Parathyroid adenoma (tissue), 2 donors: ENCODE measurements around the gene FBRSL1.

Experiments
- H2AFZ ChIP-seq: fragments of 300-600 bp; sonication (generic); one replicate; pipeline ENCODE4 v1.7.0; 2017; ENCODE audit warnings: antibody characterized with exemption, mild to moderate bottlenecking
- H3K27ac ChIP-seq: fragments of 300-600 bp; sonication (generic); one replicate; pipeline ENCODE4 v1.7.0; 2017
- H3K27me3 ChIP-seq: fragments of 300-600 bp; sonication (generic); one replicate; pipeline ENCODE4 v1.7.0; 2017; ENCODE audit warnings: low read length; ENCODE audit not compliant: control insufficient read depth, insufficient read depth
- H3K36me3 ChIP-seq: fragments of 300-600 bp; sonication (generic); one replicate; pipeline ENCODE4 v1.7.0; 2017; ENCODE audit warnings: low read length; ENCODE audit not compliant: control insufficient read depth, insufficient read depth
- H3K4me1 ChIP-seq: fragments of 300-600 bp; sonication (generic); one replicate; pipeline ENCODE4 v1.7.0; 2017; ENCODE audit warnings: control low read depth
- H3K4me2 ChIP-seq: fragments of 300-600 bp; sonication (generic); one replicate; pipeline ENCODE4 v1.7.0; 2017; ENCODE audit warnings: low read length
- H3K4me3 ChIP-seq: fragments of 300-600 bp; sonication (generic); one replicate; pipeline ENCODE4 v1.7.0; 2017; ENCODE audit warnings: low read depth, low read length
- H3K79me2 ChIP-seq: fragments of 300-600 bp; sonication (generic); one replicate; pipeline ENCODE4 v1.7.0; 2017; ENCODE audit warnings: control low read depth
- H3K9ac ChIP-seq: fragments of 300-600 bp; sonication (generic); one replicate; pipeline ENCODE4 v1.7.0; 2017; ENCODE audit warnings: mild to moderate bottlenecking
- H3K9me3 ChIP-seq: fragments of 300-600 bp; sonication (generic); one replicate; pipeline ENCODE4 v1.7.0; 2017; ENCODE audit warnings: low read length; ENCODE audit not compliant: control insufficient read depth
- CTCF ChIP-seq: fragments of 300-600 bp; sonication (generic); IDR thresholded peaks from one replicate; pipeline ENCODE4 v1.7.0; 2017; ENCODE audit warnings: antibody characterized with exemption, mild to moderate bottlenecking
- donor health status: primary hyperparathyroidism.

The FBRSL1 gene

GRCh38 chr12:132507161-132507538 lies 17.2 kb downstream of the FBRSL1 start:
- Histone ChIP-seq H3K4me2 (peak overlapping the region; percentile 47), H3K79me2 (peaks cover 53% of the 10 kb centered on the region), H3K36me3 (no peaks in the 10 kb centered on the region), H3K27ac (peak overlapping the region; percentile 73), H3K4me3 (peak overlapping the region; percentile 22), H3K27me3 (no peaks in the 10 kb centered on the region), H3K9me3 (no peaks in the 10 kb centered on the region), H3K9ac (no peak overlapping the region), H3K4me1 (peaks cover 39% of the 10 kb centered on the region), H2AFZ (peak overlapping the region; percentile 5)
- TF ChIP-seq CTCF: no peak

GRCh38 chr12:132507656-132508490 lies 17.9 kb downstream of the FBRSL1 start:
- Histone ChIP-seq H3K4me1 (peaks cover 36% of the 10 kb centered on the region), H3K27me3 (no peaks in the 10 kb centered on the region), H3K9me3 (no peaks in the 10 kb centered on the region), H3K4me2 (no peak overlapping the region), H3K36me3 (no peaks in the 10 kb centered on the region), H2AFZ (no peak overlapping the region), H3K9ac (no peak overlapping the region), H3K27ac (no peak overlapping the region), H3K4me3 (no peak overlapping the region), H3K79me2 (peaks cover 53% of the 10 kb centered on the region)
- TF ChIP-seq CTCF: no peak

- H3K4me1 ChIP-seq: peaks cover 31% of the 10 kb centered on the region
- no peak overlapping the region for H3K4me3 ChIP-seq
- no peaks in the 10 kb centered on the region for H3K36me3 ChIP-seq
- H3K9ac ChIP-seq: no peak overlapping the region
- H3K9me3 ChIP-seq: no peaks in the 10 kb centered on the region
- H2AFZ ChIP-seq: no peak overlapping the region
- H3K79me2 ChIP-seq: peaks cover 49% of the 10 kb centered on the region
- H3K27ac ChIP-seq: no peak overlapping the region
- no peaks in the 10 kb centered on the region for H3K27me3 ChIP-seq
- TF ChIP-seq CTCF: no peak
- no peak overlapping the region for H3K4me2 ChIP-seq
Observed at GRCh38 chr12:132508491-132508740, 18.5 kb downstream of the FBRSL1 start.

GRCh38 chr12:132508860-132509732 lies 19.1 kb downstream of the FBRSL1 start:
- Histone ChIP-seq H3K36me3 (no peaks in the 10 kb centered on the region), H3K27me3 (no peaks in the 10 kb centered on the region), H3K4me3 (no peak overlapping the region), H3K9ac (no peak overlapping the region), H3K4me2 (no peak overlapping the region), H2AFZ (no peak overlapping the region), H3K27ac (no peak overlapping the region), H3K9me3 (no peaks in the 10 kb centered on the region), H3K4me1 (peaks cover 24% of the 10 kb centered on the region), H3K79me2 (peaks cover 43% of the 10 kb centered on the region)
- no peak for TF ChIP-seq CTCF
